Measurements from ENCODE around the gene NTMT1. TPM values are rescaled to one million over a fixed set of nuclear protein-coding genes. Genes with fewer than 3 reads are reported as not detected.
A peak's percentile ranks its signal among the peaks of the same experiment; 100 is the strongest.

Gene NTMT1
- polyA plus RNA-seq, 6 donors from 2014 or later: 30.3 to 57.7 (median 35.4) TPM

GRCh38 chr9:129637673-129638439, 11.9 kb downstream of the NTMT1 start:
- H3K36me3 Mint-ChIP-seq: peaks cover 6 to 8% of the 10 kb centered on the region in 2 donors
- H3K9me3 Mint-ChIP-seq: no peaks in the 10 kb centered on the region
- ATAC-seq (ENCODE audit: low read depth in 2 of 2) (no peak), DNase-seq (no peak)
- peaks cover 14 to 32% (median 19%) of the 10 kb centered on the region in 3 donors for H3K4me1 Mint-ChIP-seq
- no peaks in the 10 kb centered on the region for H3K27me3 Mint-ChIP-seq
- peak overlapping the region in 4 of 6 donors; percentile 27 to 92 (median 70) for H3K27ac Mint-ChIP-seq
- H3K4me3 Mint-ChIP-seq: peak overlapping the region in 5 of 8 donors; percentile 9 to 80 (median 75)

GRCh38 chr9:129639034-129639630, 13.2 kb downstream of the NTMT1 start:
- Mint-ChIP-seq H3K4me1 (peaks cover 14 to 32% (median 19%) of the 10 kb centered on the region in 3 donors), H3K4me3 (peak overlapping the region in 1 of 8 donors; percentile 77), H3K36me3 (peaks cover 6 to 8% of the 10 kb centered on the region in 2 donors), H3K9me3 (no peaks in the 10 kb centered on the region), H3K27ac (no peak overlapping the region), H3K27me3 (no peaks in the 10 kb centered on the region)
- ATAC-seq (ENCODE audit: low read depth in 2 of 2) (no peak), DNase-seq (no peak)

GRCh38 chr9:129639756-129640085, 13.8 kb downstream of the NTMT1 start:
- no peak for ATAC-seq (ENCODE audit: low read depth in 2 of 2)
- no peaks in the 10 kb centered on the region for H3K9me3 Mint-ChIP-seq
- H3K4me3 Mint-ChIP-seq: peak overlapping the region in 5 of 8 donors; percentile 77 to 91 (median 83)
- H3K4me1 Mint-ChIP-seq: peaks cover 14 to 32% (median 19%) of the 10 kb centered on the region in 3 donors
- no peaks in the 10 kb centered on the region for H3K27me3 Mint-ChIP-seq
- DNase-seq: no peak
- H3K36me3 Mint-ChIP-seq: peaks cover 6 to 8% of the 10 kb centered on the region in 2 donors
- H3K27ac Mint-ChIP-seq: peak overlapping the region in 2 of 6 donors; percentile 10 to 77

GRCh38 chr9:129640086-129640870, 14.3 kb downstream of the NTMT1 start:
- ATAC-seq (ENCODE audit: low read depth in 2 of 2): no peak
- no peak for DNase-seq
- Mint-ChIP-seq H3K9me3 (no peaks in the 10 kb centered on the region), H3K4me3 (peak overlapping the region; percentile 15 to 91 (median 84)), H3K4me1 (peaks cover 14 to 32% (median 19%) of the 10 kb centered on the region in 3 donors), H3K36me3 (peaks cover under 1 to 8% of the 10 kb centered on the region in 2 donors), H3K27ac (peak overlapping the region in 4 of 6 donors; percentile 10 to 85 (median 50)), H3K27me3 (no peaks in the 10 kb centered on the region)

- H3K9me3 Mint-ChIP-seq: no peaks in the 10 kb centered on the region
- no peaks in the 10 kb centered on the region for H3K27me3 Mint-ChIP-seq
- H3K36me3 Mint-ChIP-seq: peaks cover 0 to 8% of the 10 kb centered on the region in 2 donors
- ATAC-seq (ENCODE audit: low read depth in 2 of 2) (peak in 1 of 2 donors; percentile 15), DNase-seq (no peak)
- peak overlapping the region in 4 of 6 donors; percentile 57 to 89 (median 77) for H3K27ac Mint-ChIP-seq
- H3K4me1 Mint-ChIP-seq: peaks cover 14 to 32% (median 19%) of the 10 kb centered on the region in 3 donors
- H3K4me3 Mint-ChIP-seq: peak overlapping the region; percentile 77 to 91 (median 84)
Measured at GRCh38 chr9:129640871-129641749, 15.1 kb downstream of the NTMT1 start.

- Mint-ChIP-seq H3K27me3 (peaks cover 0 to 5% (median 0%) of the 10 kb centered on the region in 3 donors), H3K27ac (peak within 1 kb of the TSS; percentile 82 to 95 (median 87)), H3K4me1 (peaks cover 14 to 32% (median 19%) of the 10 kb centered on the region in 3 donors), H3K36me3 (peaks cover 0 to 8% of the 10 kb centered on the region in 2 donors), H3K9me3 (no peaks in the 10 kb centered on the region), H3K4me3 (peak within 1 kb of the TSS; percentile 77 to 91 (median 84))
- ATAC-seq (ENCODE audit: low read depth in 2 of 2) (peak; percentile 90 to 91), DNase-seq (peak; percentile 94)
Measured at GRCh38 chr9:129641750-129642585, 16.0 kb downstream of the NTMT1 start, which contains the start of gene ASB6. TSS of gene ASB6 (minus strand) at chr9:129642151. CDS start at chr9:129641999, 152 bp downstream.

GRCh38 chr9:129643706-129644105, 17.7 kb downstream of the NTMT1 start:
- no peaks in the 10 kb centered on the region for H3K36me3 Mint-ChIP-seq
- peaks cover 13 to 21% (median 15%) of the 10 kb centered on the region in 3 donors for H3K4me1 Mint-ChIP-seq
- H3K27ac Mint-ChIP-seq: no peak overlapping the region
- peaks cover 0 to 2% (median 0%) of the 10 kb centered on the region in 7 donors for H3K9me3 Mint-ChIP-seq
- DNase-seq (no peak), ATAC-seq (ENCODE audit: low read depth in 2 of 2) (no peak)
- peak overlapping the region in 5 of 8 donors; percentile 67 to 83 (median 77) for H3K4me3 Mint-ChIP-seq
- H3K27me3 Mint-ChIP-seq: peaks cover 0 to 9% (median 5%) of the 10 kb centered on the region in 3 donors

- no peak for DNase-seq
- Mint-ChIP-seq H3K36me3 (no peaks in the 10 kb centered on the region), H3K4me1 (peaks cover 13 to 21% (median 14%) of the 10 kb centered on the region in 3 donors), H3K27me3 (peaks cover 0 to 9% (median 5%) of the 10 kb centered on the region in 3 donors), H3K27ac (peak overlapping the region in 1 of 6 donors; percentile 62), H3K9me3 (peaks cover 0 to 2% (median 0%) of the 10 kb centered on the region in 7 donors), H3K4me3 (peak overlapping the region in 1 of 8 donors; percentile 77)
- no peak for ATAC-seq (ENCODE audit: low read depth in 2 of 2)
Measured at GRCh38 chr9:129644365-129644764, 18.4 kb downstream of the NTMT1 start.

GRCh38 chr9:129644902-129645301, 18.9 kb downstream of the NTMT1 start:
- Mint-ChIP-seq H3K36me3 (no peaks in the 10 kb centered on the region), H3K4me3 (peak overlapping the region in 1 of 8 donors; percentile 36), H3K27me3 (peaks cover 0 to 10% (median 5%) of the 10 kb centered on the region in 3 donors), H3K9me3 (peaks cover 0 to 2% (median 0%) of the 10 kb centered on the region in 7 donors), H3K27ac (peak overlapping the region in 1 of 6 donors; percentile 65), H3K4me1 (peaks cover 12 to 19% (median 13%) of the 10 kb centered on the region in 3 donors)
- DNase-seq: no peak
- ATAC-seq (ENCODE audit: low read depth in 2 of 2): no peak

- Mint-ChIP-seq H3K4me1 (peaks cover 2 to 8% (median 7%) of the 10 kb centered on the region in 3 donors), H3K27me3 (peaks cover 0 to 17% (median 5%) of the 10 kb centered on the region in 3 donors), H3K27ac (no peak overlapping the region), H3K9me3 (peaks cover 0 to 2% (median 0%) of the 10 kb centered on the region in 7 donors), H3K4me3 (peak overlapping the region in 1 of 8 donors; percentile 15), H3K36me3 (no peaks in the 10 kb centered on the region)
- DNase-seq (no peak), ATAC-seq (ENCODE audit: low read depth in 2 of 2) (no peak)
Measured at GRCh38 chr9:129646252-129646651, 20.3 kb downstream of the NTMT1 start.

GRCh38 chr9:129646654-129647053, 20.7 kb downstream of the NTMT1 start:
- H3K36me3 Mint-ChIP-seq: no peaks in the 10 kb centered on the region
- peak overlapping the region in 2 of 8 donors; percentile 15 to 29 for H3K4me3 Mint-ChIP-seq
- peaks cover 0 to 2% (median 0%) of the 10 kb centered on the region in 7 donors for H3K9me3 Mint-ChIP-seq
- no peak for ATAC-seq (ENCODE audit: low read depth in 2 of 2)
- H3K27me3 Mint-ChIP-seq: peaks cover 0 to 17% (median 5%) of the 10 kb centered on the region in 3 donors
- H3K4me1 Mint-ChIP-seq: peaks cover 0 to 5% (median 4%) of the 10 kb centered on the region in 3 donors
- no peak for DNase-seq
- peak overlapping the region in 1 of 6 donors; percentile 53 for H3K27ac Mint-ChIP-seq
